Calu3 (cell line): ENCODE measurements around the gene PLA2G2E. TPM values are rescaled to one million over a fixed set of nuclear protein-coding genes. Genes with fewer than 3 reads are reported as not detected.

Experiments used
- BruUV-seq: library from RNA; stranded (reverse); fragments of 400-500 nt; replicated peaks from 2 replicates; lab custom pipeline; 2021; lab: Mats Ljungman, UMichigan
- CTCF ChIA-PET: fragments of 300-600 bp; sonication (Branson Sonifier 250); formaldehyde crosslinking; loops from one replicate; lab custom pipeline; 2022; ENCODE audit warnings: antibody characterized with exemption; lab: Charles Lee
- DNase-seq: peaks from one replicate; pipeline ENCODE4 v3.0.0; 2022
- H3K27ac Mint-ChIP-seq: one replicate; pipeline ENCODE4 v1.8.0; 2022; ENCODE audit warnings: mixed read lengths; ENCODE audit not compliant: unreplicated experiment
- H3K27me3 Mint-ChIP-seq: one replicate; pipeline ENCODE4 v1.8.0; 2022; ENCODE audit warnings: mixed read lengths; ENCODE audit not compliant: unreplicated experiment
- H3K36me3 Mint-ChIP-seq: one replicate; pipeline ENCODE4 v1.8.0; 2022; ENCODE audit warnings: mild to moderate bottlenecking, moderate library complexity, mixed read lengths; ENCODE audit not compliant: insufficient read depth, unreplicated experiment
- H3K4me1 Mint-ChIP-seq: one replicate; pipeline ENCODE4 v1.8.0; 2022; ENCODE audit warnings: mild to moderate bottlenecking, low read depth, mixed read lengths; ENCODE audit not compliant: unreplicated experiment
- H3K4me3 Mint-ChIP-seq: one replicate; pipeline ENCODE4 v1.8.0; 2022; ENCODE audit warnings: mild to moderate bottlenecking, low read depth, moderate library complexity, mixed read lengths; ENCODE audit not compliant: unreplicated experiment
- H3K9me3 Mint-ChIP-seq: one replicate; pipeline ENCODE4 v1.8.0; 2022; ENCODE audit warnings: low read depth, mixed read lengths; ENCODE audit not compliant: unreplicated experiment
- CTCF ChIP-seq: fragments of 200-600 bp; IDR thresholded peaks from one replicate; pipeline ENCODE4 v1.8.0; 2022; ENCODE audit warnings: antibody characterized with exemption; ENCODE audit not compliant: unreplicated experiment
- intact Hi-C: fragments of 100-400 bp; cut with micrococcal nuclease; formaldehyde crosslinking; loops from one replicate; pipeline ENCODE4 v1.10.0; 2022; ENCODE audit not compliant: unreplicated experiment
- total RNA-seq: library from RNA; stranded (reverse); gene quantifications from 2 replicates; pipeline ENCODE4 v1.2.3, GENCODE V29; 2022

PLA2G2E gene
- total RNA-seq, 1 experiment from 2014 or later, result not detected

DNA sequence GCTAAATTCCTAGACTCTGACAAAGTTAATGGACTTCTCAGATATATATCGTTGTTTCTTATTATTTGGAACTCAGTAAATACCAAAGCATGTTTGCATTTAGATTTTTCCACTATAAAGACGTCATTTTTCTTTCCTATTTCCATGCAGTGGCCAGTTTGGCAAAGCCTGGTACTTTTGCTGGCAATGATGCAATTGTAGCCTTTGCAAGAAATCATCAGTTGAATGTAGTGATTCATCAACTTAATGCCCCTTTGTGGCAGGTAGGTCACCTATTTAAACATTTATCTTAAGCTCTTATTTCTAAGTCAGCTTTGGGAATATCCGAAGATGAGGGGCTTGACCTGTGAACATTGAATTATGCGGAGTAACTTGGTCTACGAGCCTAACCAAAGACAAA, 29.2 kb downstream of the PLA2G2E start:
- Mint-ChIP-seq H3K4me1 (peaks cover 41% of the 10 kb centered on the region), H3K27ac (no peak overlapping the region), H3K27me3 (no peaks in the 10 kb centered on the region), H3K4me3 (no peak overlapping the region), H3K9me3 (no peaks in the 10 kb centered on the region), H3K36me3 (peaks cover 14% of the 10 kb centered on the region)
- no peak for TF ChIP-seq CTCF
- intact Hi-C loops, result no loop called here
- DNase-seq, result no peak
- BruUV-seq, result no TSS peak
- CTCF ChIA-PET, result no interaction called here

GRCh38 chr1:19893687-19894086, 29.7 kb downstream of the PLA2G2E start:
- DNase-seq, result no peak
- Mint-ChIP-seq H3K9me3 (no peaks in the 10 kb centered on the region), H3K27ac (no peak overlapping the region), H3K36me3 (peaks cover 9% of the 10 kb centered on the region), H3K4me1 (peaks cover 41% of the 10 kb centered on the region), H3K4me3 (no peak overlapping the region), H3K27me3 (no peaks in the 10 kb centered on the region)
- no peak for TF ChIP-seq CTCF
- no TSS peak for BruUV-seq
- CTCF ChIA-PET, result no interaction called here
- intact Hi-C loops, result no loop called here

- no peak for DNase-seq
- H3K4me3 Mint-ChIP-seq, result no peak overlapping the region
- H3K4me1 Mint-ChIP-seq, result peaks cover 41% of the 10 kb centered on the region
- intact Hi-C loops, result no loop called here
- peaks cover 5% of the 10 kb centered on the region for H3K36me3 Mint-ChIP-seq
- H3K27ac Mint-ChIP-seq, result peak overlapping the region; percentile 4
- TF ChIP-seq CTCF, result no peak
- BruUV-seq, result no TSS peak
- CTCF ChIA-PET, result no interaction called here
- no peaks in the 10 kb centered on the region for H3K9me3 Mint-ChIP-seq
- H3K27me3 Mint-ChIP-seq, result no peaks in the 10 kb centered on the region
These were observed 30.7 kb downstream of the PLA2G2E start for GRCh38 chr1:19892628-19893168.

GRCh38 chr1:19892129-19892528, 31.3 kb downstream of the PLA2G2E start:
- Mint-ChIP-seq H3K4me1 (peaks cover 41% of the 10 kb centered on the region), H3K27ac (no peak overlapping the region), H3K9me3 (no peaks in the 10 kb centered on the region), H3K27me3 (no peaks in the 10 kb centered on the region), H3K4me3 (no peak overlapping the region), H3K36me3 (peaks cover 5% of the 10 kb centered on the region)
- no peak for DNase-seq
- TF ChIP-seq CTCF, result no peak
- CTCF ChIA-PET, result no interaction called here
- BruUV-seq, result no TSS peak
- intact Hi-C loops, result no loop called here
